ENCODE measurements around the gene PCARE. TPM values are rescaled to one million over a fixed set of nuclear protein-coding genes. Genes with fewer than 3 reads are reported as not detected.

PCARE gene
- polyA plus RNA-seq, 1 donor from 2014 or later = not detected

DNA sequence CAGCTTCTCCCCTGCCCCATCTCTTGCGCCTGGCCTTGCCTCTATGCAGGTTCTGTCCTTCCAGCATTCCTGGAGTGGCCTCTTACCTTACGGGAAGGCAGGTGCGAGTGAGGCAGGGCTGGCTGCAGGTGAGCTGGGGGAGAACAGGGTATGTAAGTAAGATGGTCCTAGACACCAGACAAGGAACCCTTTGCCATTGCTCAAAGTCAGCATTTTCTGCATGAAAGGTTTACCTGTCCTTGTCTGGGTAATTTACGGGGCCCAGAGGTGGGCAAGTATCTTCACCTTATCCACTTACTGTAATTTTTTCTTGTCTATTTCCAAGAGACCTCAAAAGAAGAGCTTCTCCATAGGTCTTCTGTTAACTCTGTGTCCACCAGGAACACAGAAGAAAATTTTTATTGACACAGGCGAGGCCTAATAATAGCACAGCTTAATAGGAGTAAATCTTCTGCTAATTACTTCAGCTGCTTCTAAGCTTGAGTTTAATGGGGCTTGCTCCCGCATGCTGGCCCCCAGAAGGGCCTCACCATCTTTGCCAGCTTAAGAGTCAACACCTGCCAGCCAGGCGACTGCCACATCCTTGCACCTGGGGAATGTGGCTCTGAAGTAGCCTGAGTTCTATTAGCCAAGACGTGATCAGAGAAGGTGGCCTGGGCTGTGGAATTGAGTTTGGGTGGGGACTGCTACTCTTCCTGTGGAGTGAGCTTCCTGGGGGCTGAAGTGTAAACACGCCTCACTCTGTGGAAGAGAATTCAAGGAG, 27.1 kb downstream of the PCARE start:
- no peak overlapping the region for H3K27ac ChIP-seq (ENCODE audit: low read length)
- no peaks in the 10 kb centered on the region for H3F3A ChIP-seq (ENCODE audit: insufficient read depth, low read length, poor library complexity, severe bottlenecking)
- no peaks in the 10 kb centered on the region for H4K20me1 ChIP-seq (ENCODE audit: insufficient read depth)
- no peaks in the 10 kb centered on the region for H3K27me3 ChIP-seq (ENCODE audit: insufficient read depth, low read depth, low read length)
- no peak for TF ChIP-seq POLR2AphosphoS5 (IDR thresholded peaks at IDR 0.05)
- TF ChIP-seq RAD21 (conservative IDR thresholded peaks at IDR 0.05) = no peak
- TF ChIP-seq TAF1 (IDR thresholded peaks at IDR 0.05; ENCODE audit: low read depth) = no peak
- no peak for TF ChIP-seq MXI1 (conservative IDR thresholded peaks at IDR 0.05; ENCODE audit: poor library complexity, severe bottlenecking)
- no peak for TF ChIP-seq EZH2 (IDR thresholded peaks at IDR 0.05; ENCODE audit: borderline replicate concordance, insufficient read depth, low read length, poor library complexity, severe bottlenecking)
- TF ChIP-seq, protein P1, sequence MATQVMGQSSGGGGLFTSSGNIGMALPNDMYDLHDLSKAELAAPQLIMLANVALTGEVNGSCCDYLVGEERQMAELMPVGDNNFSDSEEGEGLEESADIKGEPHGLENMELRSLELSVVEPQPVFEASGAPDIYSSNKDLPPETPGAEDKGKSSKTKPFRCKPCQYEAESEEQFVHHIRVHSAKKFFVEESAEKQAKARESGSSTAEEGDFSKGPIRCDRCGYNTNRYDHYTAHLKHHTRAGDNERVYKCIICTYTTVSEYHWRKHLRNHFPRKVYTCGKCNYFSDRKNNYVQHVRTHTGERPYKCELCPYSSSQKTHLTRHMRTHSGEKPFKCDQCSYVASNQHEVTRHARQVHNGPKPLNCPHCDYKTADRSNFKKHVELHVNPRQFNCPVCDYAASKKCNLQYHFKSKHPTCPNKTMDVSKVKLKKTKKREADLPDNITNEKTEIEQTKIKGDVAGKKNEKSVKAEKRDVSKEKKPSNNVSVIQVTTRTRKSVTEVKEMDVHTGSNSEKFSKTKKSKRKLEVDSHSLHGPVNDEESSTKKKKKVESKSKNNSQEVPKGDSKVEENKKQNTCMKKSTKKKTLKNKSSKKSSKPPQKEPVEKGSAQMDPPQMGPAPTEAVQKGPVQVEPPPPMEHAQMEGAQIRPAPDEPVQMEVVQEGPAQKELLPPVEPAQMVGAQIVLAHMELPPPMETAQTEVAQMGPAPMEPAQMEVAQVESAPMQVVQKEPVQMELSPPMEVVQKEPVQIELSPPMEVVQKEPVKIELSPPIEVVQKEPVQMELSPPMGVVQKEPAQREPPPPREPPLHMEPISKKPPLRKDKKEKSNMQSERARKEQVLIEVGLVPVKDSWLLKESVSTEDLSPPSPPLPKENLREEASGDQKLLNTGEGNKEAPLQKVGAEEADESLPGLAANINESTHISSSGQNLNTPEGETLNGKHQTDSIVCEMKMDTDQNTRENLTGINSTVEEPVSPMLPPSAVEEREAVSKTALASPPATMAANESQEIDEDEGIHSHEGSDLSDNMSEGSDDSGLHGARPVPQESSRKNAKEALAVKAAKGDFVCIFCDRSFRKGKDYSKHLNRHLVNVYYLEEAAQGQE (IDR thresholded peaks at IDR 0.05; ENCODE audit: borderline replicate concordance) = no peak
- TF ChIP-seq SMC3 (conservative IDR thresholded peaks at IDR 0.05; ENCODE audit: poor library complexity) = no peak
- no peaks in the 10 kb centered on the region for H3K9me3 ChIP-seq (ENCODE audit: low read length)
- H3K4me3 ChIP-seq (ENCODE audit: low read length) = no peak overlapping the region
- H3K4me2 ChIP-seq (ENCODE audit: low read length) = no peak overlapping the region
- no peaks in the 10 kb centered on the region for H3K9me2 ChIP-seq (ENCODE audit: insufficient read depth, low read length)
- H3K36me3 ChIP-seq (ENCODE audit: insufficient read depth, low read length) = no peaks in the 10 kb centered on the region
- H2AFZ ChIP-seq (ENCODE audit: low read depth, low read length) = no peak overlapping the region
- H3K79me2 ChIP-seq (replicated peaks; ENCODE audit: insufficient read depth, low read length) = no peaks in the 10 kb centered on the region
- no peak overlapping the region for H3K9ac ChIP-seq (ENCODE audit: low read length)

DNA sequence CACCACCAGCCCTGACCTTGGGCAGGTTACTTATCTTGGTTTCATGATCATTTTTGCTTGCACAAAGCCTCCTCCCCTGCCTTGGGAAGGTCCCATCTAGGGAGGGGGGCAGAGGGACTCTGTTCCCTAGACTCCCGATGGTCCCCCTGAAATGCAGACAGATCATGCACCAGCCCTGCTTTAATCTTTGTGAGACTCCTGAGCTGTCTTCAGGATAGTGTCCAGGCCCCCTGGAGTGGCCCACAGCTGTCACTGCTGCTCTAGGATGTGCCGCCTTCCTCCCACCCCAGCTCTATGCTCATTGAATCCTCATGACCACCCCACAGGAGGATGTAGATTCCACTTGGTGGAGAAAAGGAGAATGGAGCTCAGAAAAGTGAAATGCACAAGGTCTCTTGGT, 28.0 kb downstream of the PCARE start:
- Histone ChIP-seq H3K9me2 (ENCODE audit: insufficient read depth, low read length) (no peaks in the 10 kb centered on the region), H3K27ac (ENCODE audit: low read length) (no peak overlapping the region), H3K4me3 (ENCODE audit: low read length) (no peak overlapping the region), H3K79me2 (replicated peaks; ENCODE audit: insufficient read depth, low read length) (no peaks in the 10 kb centered on the region), H3K9me3 (ENCODE audit: low read length) (no peaks in the 10 kb centered on the region), H3K9ac (ENCODE audit: low read length) (no peak overlapping the region), H3K4me2 (ENCODE audit: low read length) (no peak overlapping the region), H3F3A (ENCODE audit: insufficient read depth, low read length, poor library complexity, severe bottlenecking) (no peaks in the 10 kb centered on the region), H2AFZ (ENCODE audit: low read depth, low read length) (no peak overlapping the region), H4K20me1 (ENCODE audit: insufficient read depth) (no peaks in the 10 kb centered on the region), H3K27me3 (ENCODE audit: insufficient read depth, low read depth, low read length) (no peaks in the 10 kb centered on the region), H3K36me3 (ENCODE audit: insufficient read depth, low read length) (no peaks in the 10 kb centered on the region)
- TF ChIP-seq EP300 (conservative IDR thresholded peaks at IDR 0.05; ENCODE audit: poor library complexity, severe bottlenecking) = no peak
- TF ChIP-seq POLR2AphosphoS5 (IDR thresholded peaks at IDR 0.05) = no peak
- no peak for TF ChIP-seq MXI1 (conservative IDR thresholded peaks at IDR 0.05; ENCODE audit: poor library complexity, severe bottlenecking)
- no peak for TF ChIP-seq RAD21 (conservative IDR thresholded peaks at IDR 0.05)
- TF ChIP-seq SMC3 (conservative IDR thresholded peaks at IDR 0.05; ENCODE audit: poor library complexity) = no peak
- TF ChIP-seq, protein P2, sequence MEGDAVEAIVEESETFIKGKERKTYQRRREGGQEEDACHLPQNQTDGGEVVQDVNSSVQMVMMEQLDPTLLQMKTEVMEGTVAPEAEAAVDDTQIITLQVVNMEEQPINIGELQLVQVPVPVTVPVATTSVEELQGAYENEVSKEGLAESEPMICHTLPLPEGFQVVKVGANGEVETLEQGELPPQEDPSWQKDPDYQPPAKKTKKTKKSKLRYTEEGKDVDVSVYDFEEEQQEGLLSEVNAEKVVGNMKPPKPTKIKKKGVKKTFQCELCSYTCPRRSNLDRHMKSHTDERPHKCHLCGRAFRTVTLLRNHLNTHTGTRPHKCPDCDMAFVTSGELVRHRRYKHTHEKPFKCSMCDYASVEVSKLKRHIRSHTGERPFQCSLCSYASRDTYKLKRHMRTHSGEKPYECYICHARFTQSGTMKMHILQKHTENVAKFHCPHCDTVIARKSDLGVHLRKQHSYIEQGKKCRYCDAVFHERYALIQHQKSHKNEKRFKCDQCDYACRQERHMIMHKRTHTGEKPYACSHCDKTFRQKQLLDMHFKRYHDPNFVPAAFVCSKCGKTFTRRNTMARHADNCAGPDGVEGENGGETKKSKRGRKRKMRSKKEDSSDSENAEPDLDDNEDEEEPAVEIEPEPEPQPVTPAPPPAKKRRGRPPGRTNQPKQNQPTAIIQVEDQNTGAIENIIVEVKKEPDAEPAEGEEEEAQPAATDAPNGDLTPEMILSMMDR (IDR thresholded peaks at IDR 0.05; ENCODE audit: poor library complexity, severe bottlenecking) = no peak
- no peak for TF ChIP-seq EZH2 (IDR thresholded peaks at IDR 0.05; ENCODE audit: borderline replicate concordance, insufficient read depth, low read length, poor library complexity, severe bottlenecking)
- TF ChIP-seq, protein P1 (IDR thresholded peaks at IDR 0.05; ENCODE audit: borderline replicate concordance) = no peak
- TF ChIP-seq TAF1 (IDR thresholded peaks at IDR 0.05; ENCODE audit: low read depth) = no peak

Measured in neural cell (in vitro differentiated cells).